GM19452 (cell line): ENCODE measurements around the gene SELENOM.
"Not testable (repeated sequence)": the region's sequence is repeated elsewhere in the genome, so short reads cannot be mapped to it uniquely, and the experiment has no call there.

ENCODE experiments used
- ATAC-seq: cut with Tn5 transposase; IDR thresholded peaks from one replicate; pipeline ENCODE4 v1.9.1; 2021; ENCODE audit not compliant: unreplicated experiment

SELENOM gene

DNA sequence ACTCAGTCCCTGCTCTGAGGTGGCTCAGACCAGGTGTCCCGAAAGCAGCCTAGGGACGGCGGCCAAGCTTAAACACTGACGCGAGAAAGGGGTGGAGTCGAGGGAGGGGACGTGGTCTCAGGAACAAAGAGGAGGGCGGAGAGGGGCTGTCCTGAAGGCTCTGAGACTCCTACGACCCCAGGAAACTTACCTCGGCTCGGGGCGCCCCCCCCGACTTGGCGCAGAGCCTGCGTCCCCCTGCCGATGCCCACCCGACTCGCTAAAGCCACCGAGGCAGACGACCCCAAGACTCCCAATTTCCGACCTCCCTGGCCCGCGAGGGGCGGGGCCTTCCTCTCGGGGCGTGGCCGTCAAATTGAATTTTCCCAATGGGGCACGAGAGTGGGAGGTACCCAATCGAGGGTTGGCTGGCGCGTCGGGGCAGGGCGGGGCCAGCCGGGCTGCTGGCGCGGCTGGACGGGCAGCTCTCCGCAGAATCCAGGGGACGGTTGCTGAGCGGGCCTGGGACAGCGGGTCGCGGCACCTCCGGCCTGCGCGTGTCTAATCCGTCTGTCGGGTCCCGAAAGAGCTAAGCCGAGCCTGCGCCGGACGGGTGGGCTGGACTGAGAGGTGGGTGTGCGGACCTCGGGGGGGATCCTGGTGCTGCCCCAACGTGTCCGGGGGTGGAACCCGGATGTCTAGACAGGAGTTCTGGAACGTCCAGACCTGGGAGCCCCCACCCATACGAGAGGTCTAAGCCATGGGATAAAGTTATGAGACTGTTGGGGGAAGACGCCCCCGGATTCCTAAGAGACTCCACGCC lies 26.3 kb downstream of the SELENOM start, which contains the start of gene SMTN:
Gene SMTN, plus strand, starts transcription at position 471 of the 802 bp plus-strand sequence. CDS start 1,941 bp downstream, outside the sequence.
- peak; percentile 55 for ATAC-seq

GRCh38 chr22:31080164-31080847 lies 27.1 kb downstream of the SELENOM start:
- no peak for ATAC-seq

GRCh38 chr22:31079095-31079642 lies 28.2 kb downstream of the SELENOM start:
- no peak for ATAC-seq

DNA sequence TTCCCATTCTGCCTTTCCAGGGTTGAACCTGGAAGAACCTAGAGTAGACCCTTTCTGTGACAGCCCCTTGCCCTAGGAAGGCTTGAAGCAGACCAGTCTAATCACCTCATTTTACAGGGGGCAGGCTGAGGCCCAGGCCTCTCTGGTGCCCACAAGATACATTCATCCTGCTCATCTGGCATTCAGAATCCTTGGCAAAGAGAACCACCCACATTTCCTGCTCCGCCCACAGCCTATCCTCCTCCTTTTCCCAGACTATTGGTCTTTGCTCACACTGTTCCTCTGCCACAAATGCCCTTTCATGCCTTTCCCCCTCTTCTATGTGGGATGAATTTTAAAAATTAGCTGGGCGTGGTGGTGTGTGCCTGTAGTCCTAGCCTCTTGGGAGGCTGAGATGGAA lies 29.0 kb downstream of the SELENOM start:
- not testable (repeated sequence) for ATAC-seq

DNA sequence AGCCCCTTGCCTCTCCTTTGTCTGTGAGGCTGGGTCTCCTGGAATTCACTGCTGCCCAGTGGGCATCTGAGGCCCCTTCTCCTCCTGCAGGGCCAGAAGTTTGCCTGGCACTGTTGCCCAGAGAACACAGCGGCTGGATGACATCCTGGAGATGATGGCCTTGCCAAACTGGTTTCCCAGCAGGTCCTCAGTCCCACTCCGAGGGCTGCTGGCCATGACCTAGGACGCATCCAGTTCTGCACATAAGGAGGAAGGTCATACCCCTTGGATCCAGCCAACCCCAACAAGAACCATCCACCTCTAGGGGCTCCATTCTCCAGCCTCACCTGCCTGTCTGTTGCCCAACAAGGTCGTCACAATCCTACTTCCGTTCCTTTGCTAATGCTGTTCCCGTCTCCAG lies 29.7 kb downstream of the SELENOM start:
- ATAC-seq = no peak

DNA sequence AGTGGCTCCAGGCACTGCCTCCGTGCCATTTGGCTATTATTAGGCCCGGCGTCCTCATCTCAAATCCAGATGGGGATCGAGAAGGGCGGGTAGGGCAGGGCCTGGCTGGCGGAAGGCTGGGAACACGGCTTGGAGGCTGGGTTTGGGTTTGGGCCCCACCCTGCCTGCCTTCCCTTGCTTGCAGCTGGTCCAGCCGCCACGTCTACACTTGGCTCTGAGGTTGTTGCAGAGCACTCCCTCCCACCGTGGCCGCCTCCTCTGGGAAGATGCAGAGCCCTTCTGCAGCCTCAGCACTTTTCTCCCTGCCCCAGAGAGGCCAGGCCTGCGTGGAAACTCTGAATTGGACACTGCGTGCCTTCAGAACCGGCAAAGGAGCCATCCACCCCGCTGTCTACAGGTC lies 31.4 kb downstream of the SELENOM start:
- no peak for ATAC-seq

DNA sequence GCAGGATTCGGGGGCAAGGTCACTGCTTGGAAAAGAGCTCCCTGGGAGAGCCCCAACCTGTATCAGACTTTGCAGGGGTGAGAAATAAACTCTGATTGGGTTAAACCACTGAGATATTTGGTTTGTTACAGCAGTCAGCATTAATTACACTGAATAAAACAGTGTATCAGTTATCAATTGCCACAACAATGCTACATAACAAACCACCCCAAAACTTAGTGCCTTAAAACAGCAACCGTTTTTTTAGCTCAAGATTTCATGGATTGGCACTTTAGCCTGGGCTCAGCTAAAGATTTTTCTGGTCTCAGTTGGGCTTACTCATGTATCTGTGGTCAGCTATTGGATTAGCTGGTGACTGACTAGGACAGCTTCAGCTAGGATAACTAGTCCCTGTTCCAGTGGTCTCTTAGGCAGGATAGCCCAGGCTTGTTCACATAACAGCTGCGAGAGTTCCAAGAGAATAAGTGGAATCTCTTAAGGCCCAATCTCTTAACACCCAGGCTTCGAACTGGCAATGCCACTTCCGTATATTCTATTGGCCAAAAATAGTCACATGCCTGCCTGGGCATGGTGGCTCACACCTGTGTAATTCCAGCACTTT lies 33.7 kb downstream of the SELENOM start:
- not testable (repeated sequence) for ATAC-seq

GRCh38 chr22:31073125-31073524 lies 34.2 kb downstream of the SELENOM start:
- ATAC-seq = not testable (repeated sequence)

DNA sequence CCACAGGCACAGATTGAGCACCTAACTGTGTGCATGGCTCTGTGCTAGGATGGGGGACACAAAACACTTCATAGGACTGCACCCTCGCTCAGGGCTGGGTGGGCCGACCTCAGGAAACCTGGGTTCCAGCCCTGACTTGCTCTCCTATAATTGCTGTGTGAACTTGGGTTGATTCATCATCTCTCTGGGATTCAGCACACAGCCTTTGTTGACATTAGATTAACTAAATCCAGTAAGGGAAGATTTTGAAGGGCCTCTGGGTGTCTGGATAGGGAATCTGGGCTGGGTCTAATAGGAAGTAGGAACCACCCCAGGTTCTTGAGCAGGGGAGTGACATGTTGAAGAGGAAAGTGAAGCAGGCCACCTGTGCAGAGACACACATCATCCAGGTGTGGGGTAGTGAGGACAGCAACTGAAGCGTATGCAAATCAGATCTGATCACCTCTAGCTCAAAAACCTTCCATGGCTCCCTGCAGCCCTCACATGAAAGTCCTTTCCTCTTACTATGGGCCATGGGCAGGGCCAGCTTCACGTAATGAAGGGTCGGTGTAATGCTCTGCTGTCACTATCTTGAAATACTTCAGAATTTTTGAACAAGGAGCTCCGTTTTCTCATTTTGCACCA lies 37.6 kb downstream of the SELENOM start:
- ATAC-seq = not testable (repeated sequence)

GRCh38 chr22:31068970-31069369 lies 38.4 kb downstream of the SELENOM start:
- no peak for ATAC-seq

- no peak for ATAC-seq
Measured at GRCh38 chr22:31064369-31064768, 43.0 kb downstream of the SELENOM start.

DNA sequence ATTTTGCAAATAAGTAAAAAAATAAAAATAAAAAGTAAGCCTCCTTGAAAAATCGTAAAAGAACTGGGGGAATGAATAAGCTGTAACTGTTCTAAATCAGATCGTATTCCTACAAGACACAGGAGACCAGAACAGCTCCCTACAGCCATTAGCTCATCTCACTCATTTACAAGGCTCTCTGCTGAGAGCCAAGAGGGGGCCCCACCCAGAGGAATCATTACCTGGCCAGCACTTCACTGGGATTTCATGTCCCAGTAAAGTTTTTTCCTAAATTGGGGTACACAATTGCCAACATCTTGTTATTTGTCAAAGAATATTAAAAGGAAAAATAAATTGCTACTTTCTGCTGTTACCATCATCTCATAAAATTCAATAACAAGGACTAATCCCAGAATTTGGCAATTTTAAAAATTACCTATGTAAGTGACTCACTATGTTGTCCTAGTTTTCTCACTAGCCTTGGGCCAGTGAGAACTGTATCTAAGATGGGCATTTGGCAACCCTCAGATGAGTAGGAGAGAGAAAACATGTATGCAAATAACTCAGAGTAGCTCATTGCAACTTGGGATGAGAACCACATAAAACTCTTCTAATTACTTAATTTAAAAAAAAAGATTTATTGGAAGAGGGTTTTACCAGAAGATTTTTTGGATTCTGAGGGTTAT lies 44.7 kb downstream of the SELENOM start:
- no peak for ATAC-seq

- ATAC-seq = not testable (repeated sequence)
Measured at GRCh38 chr22:31059663-31060062, 47.7 kb downstream of the SELENOM start.

DNA sequence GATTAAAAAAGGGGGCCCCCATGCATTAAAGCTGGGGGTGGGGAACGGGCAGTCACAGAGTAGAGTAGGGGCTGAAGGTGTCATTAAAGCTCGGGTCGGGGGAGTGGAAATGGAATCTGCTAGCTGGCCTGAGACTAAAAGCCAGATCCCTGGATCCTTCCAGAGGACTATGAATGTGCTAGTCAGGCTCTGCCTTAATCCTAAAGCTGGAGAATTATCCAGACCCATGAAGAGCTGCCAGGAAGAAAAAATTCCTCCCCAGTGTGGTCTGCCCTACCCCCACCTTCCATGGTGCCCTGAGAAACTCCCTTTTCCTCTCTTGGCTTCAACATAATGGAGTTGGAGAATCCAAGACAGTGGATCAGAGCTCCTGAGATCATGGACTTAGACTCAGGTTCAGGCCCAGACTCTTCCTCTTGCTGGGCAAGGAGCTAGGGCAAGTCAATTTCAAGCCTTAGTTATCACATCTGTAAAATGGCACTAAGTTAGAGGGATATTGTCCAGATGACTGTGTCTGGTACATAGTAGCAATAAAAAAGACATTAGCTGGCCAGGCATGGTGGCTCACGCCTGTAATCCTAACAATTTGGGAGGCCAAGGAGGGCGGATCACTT lies 50.3 kb downstream of the SELENOM start:
- no peak for ATAC-seq

GRCh38 chr22:31055635-31056159 lies 51.7 kb downstream of the SELENOM start:
- no peak for ATAC-seq

GRCh38 chr22:31055117-31055634 lies 52.2 kb downstream of the SELENOM start:
- ATAC-seq = no peak
